Measurements from ENCODE around the gene UBE2F. TPM values are rescaled to one million over a fixed set of nuclear protein-coding genes. Genes with fewer than 3 reads are reported as not detected.

Gene UBE2F
- total and polyA plus RNA-seq, 9 of the 15 experiments (the other 6 are each of a cell fraction or from before 2014, with no cell fraction given) = 18.1 to 88.1 (median 53.0) TPM

- FAIRE-seq (no peak), ATAC-seq (no peak; the same call in 2 of the 3 replicates), DNase-seq (ENCODE audit: extremely low read depth in 1 of 4, low spot score in 3 of 4) (no peak)
- peaks cover 57% of the 10 kb centered on the region; the same call in 2 of the 3 replicates for H3K36me3 ChIP-seq (ENCODE audit: control insufficient read depth, insufficient read depth, low read length)
- H3K9me3 ChIP-seq (replicated peaks; ENCODE audit: control insufficient read depth, insufficient read depth, low read depth, low read length) = no peaks in the 10 kb centered on the region
- H4K20me1 ChIP-seq (replicated peaks; ENCODE audit: control insufficient read depth, insufficient read depth, low read length) = peaks cover 32% of the 10 kb centered on the region
- CTCF ChIA-PET (ENCODE audit: low intra/inter-chr PET ratio) = no interaction called here
- peaks cover 2% of the 10 kb centered on the region for H3K9me1 ChIP-seq (ENCODE audit: control insufficient read depth, insufficient read depth, low read length)
- peaks cover 22 to 27% of the 10 kb centered on the region in 2 experiments; a peak in 4 of 5 replicates for H3K4me1 ChIP-seq (replicated peaks in 1 of 2; ENCODE audit: control insufficient read depth in 2 of 2, insufficient read depth in 2 of 2, low read length in 2 of 2)
- H3K79me2 ChIP-seq (ENCODE audit: control insufficient read depth, insufficient read depth, low read length) = peaks cover 80% of the 10 kb centered on the region
- POLR2A ChIA-PET = no interaction called here
- no TSS peak for BruUV-seq (replicated peaks)
- H2AFZ ChIP-seq (ENCODE audit: low read depth, low read length) = no peak overlapping the region
- peak overlapping the region in 1 of 2 experiments; percentile 65; a peak in 1 of 4 replicates for H3K9ac ChIP-seq (ENCODE audit: insufficient read depth in 1 of 2, low read depth in 2 of 2, low read length in 2 of 2)
- H3K4me2 ChIP-seq (ENCODE audit: insufficient read depth, low read length) = no peak overlapping the region
- intact Hi-C loops (cut with micrococcal nuclease) = no loop called here
- no peaks in the 10 kb centered on the region for H3K27me3 ChIP-seq (ENCODE audit: control insufficient read depth in 2 of 2, insufficient read depth in 2 of 2, low read length in 2 of 2)
- no peak overlapping the region for H3K4me3 ChIP-seq
- in situ Hi-C loops (cut with MboI) = no loop called here
- H3K27ac ChIP-seq (ENCODE audit: extremely low read depth, low read depth, low read length) = no peak overlapping the region; the same call in 2 of the 3 replicates
- 100% methylated on average over 1 of the region's 2 CpGs for WGBS (ENCODE audit: insufficient coverage, low coverage, missing lambda C conversion rate)
- TF ChIP-seq MEIS2 (IDR thresholded peaks at IDR 0.05; ENCODE audit: partially characterized antibody) = no peak
- no peak for TF ChIP-seq POLR2A (conservative IDR thresholded peaks at IDR 0.05)
- no peak for TF ChIP-seq RBM34 (IDR thresholded peaks at IDR 0.05; ENCODE audit: borderline replicate concordance, insufficient read depth, low read length)
Observed at GRCh38 chr2:237977380-237977779, 10.6 kb downstream of the UBE2F start.

GRCh38 chr2:237978058-237978712 is 11.4 kb downstream of the UBE2F start:
- FAIRE-seq = peak; percentile 74
- no peaks in the 10 kb centered on the region for H3K9me3 ChIP-seq (replicated peaks; ENCODE audit: control insufficient read depth, insufficient read depth, low read depth, low read length)
- H3K79me2 ChIP-seq (ENCODE audit: control insufficient read depth, insufficient read depth, low read length) = peaks cover 80% of the 10 kb centered on the region
- peaks cover 32% of the 10 kb centered on the region for H4K20me1 ChIP-seq (replicated peaks; ENCODE audit: control insufficient read depth, insufficient read depth, low read length)
- H3K4me3 ChIP-seq = no peak overlapping the region
- no peaks in the 10 kb centered on the region for H3K27me3 ChIP-seq (ENCODE audit: control insufficient read depth in 2 of 2, insufficient read depth in 2 of 2, low read length in 2 of 2)
- H3K27ac ChIP-seq (ENCODE audit: extremely low read depth, low read depth, low read length) = no peak overlapping the region; the same call in 2 of the 3 replicates
- peaks cover 2% of the 10 kb centered on the region for H3K9me1 ChIP-seq (ENCODE audit: control insufficient read depth, insufficient read depth, low read length)
- H2AFZ ChIP-seq (ENCODE audit: low read depth, low read length) = no peak overlapping the region
- POLR2A ChIA-PET = interaction anchor here (0.7 to 2.7 kb wide), 5 partner anchors 8 to 83 kb away, joined by 3 to 9 read pairs (median 4); partner anchors contain the start of gene SCLY
- no TSS peak for BruUV-seq (replicated peaks)
- peaks cover 22 to 27% of the 10 kb centered on the region in 2 experiments; a peak in 4 of 5 replicates for H3K4me1 ChIP-seq (replicated peaks in 1 of 2; ENCODE audit: control insufficient read depth in 2 of 2, insufficient read depth in 2 of 2, low read length in 2 of 2)
- ATAC-seq = peak; percentile 89
- in situ Hi-C loops (cut with MboI) (no loop called here), intact Hi-C loops (cut with micrococcal nuclease) (no loop called here)
- H3K36me3 ChIP-seq (ENCODE audit: control insufficient read depth, insufficient read depth, low read length) = peaks cover 54% of the 10 kb centered on the region; the same call in 2 of the 3 replicates
- H3K4me2 ChIP-seq (ENCODE audit: insufficient read depth, low read length) = peak overlapping the region; percentile 35; the same call in 1 of the 2 replicates
- WGBS (ENCODE audit: insufficient coverage, low coverage, missing lambda C conversion rate) = 22% methylated on average over 7 of the region's 8 CpGs
- peak; percentile 72 to 82 (median 76) for DNase-seq (ENCODE audit: extremely low read depth in 1 of 4, low spot score in 3 of 4)
- H3K9ac ChIP-seq (ENCODE audit: insufficient read depth in 1 of 2, low read depth in 2 of 2, low read length in 2 of 2) = peak overlapping the region in 1 of 2 experiments; percentile 87; a peak in 2 of 4 replicates
- CTCF ChIA-PET (ENCODE audit: low intra/inter-chr PET ratio) = no interaction called here
- TF ChIP-seq LCOR (CRISPR knock-in tag; IDR thresholded peaks at IDR 0.05) = no peak
- TF ChIP-seq, protein P1, sequence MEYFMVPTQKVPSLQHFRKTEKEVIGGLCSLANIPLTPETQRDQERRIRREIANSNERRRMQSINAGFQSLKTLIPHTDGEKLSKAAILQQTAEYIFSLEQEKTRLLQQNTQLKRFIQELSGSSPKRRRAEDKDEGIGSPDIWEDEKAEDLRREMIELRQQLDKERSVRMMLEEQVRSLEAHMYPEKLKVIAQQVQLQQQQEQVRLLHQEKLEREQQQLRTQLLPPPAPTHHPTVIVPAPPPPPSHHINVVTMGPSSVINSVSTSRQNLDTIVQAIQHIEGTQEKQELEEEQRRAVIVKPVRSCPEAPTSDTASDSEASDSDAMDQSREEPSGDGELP (CRISPR knock-in tag; IDR thresholded peaks at IDR 0.05; ENCODE audit: borderline replicate concordance) = peak; percentile 48; the same call in 1 of the 2 replicates
- peak; percentile 61; the same call in 1 of the 2 replicates for TF ChIP-seq EP400 (IDR thresholded peaks at IDR 0.05)
- 0 out of 2 replicates have a peak, but pooled peaks have one; percentile 53 for TF ChIP-seq MXI1 (IDR thresholded peaks at IDR 0.05; ENCODE audit: low read depth, low read length)
- peak; percentile 94 for TF ChIP-seq NFIC (IDR thresholded peaks at IDR 0.05)
- TF ChIP-seq TCF3 (CRISPR knock-in tag; IDR thresholded peaks at IDR 0.05) = peak; percentile 3; the same call in 1 of the 2 replicates
- peak; percentile 34; the same call in 1 of the 2 replicates for TF ChIP-seq CBFA2T3 (IDR thresholded peaks at IDR 0.05)
- TF ChIP-seq ARID1B (IDR thresholded peaks at IDR 0.05) = peak; percentile 26
- TF ChIP-seq PHTF2 (CRISPR knock-in tag; IDR thresholded peaks at IDR 0.05) = no peak
- peak in 1 of 2 experiments; percentile 47; a peak in 1 of 4 replicates for TF ChIP-seq SIN3A (IDR thresholded peaks at IDR 0.05; ENCODE audit: borderline replicate concordance in 2 of 2, control insufficient read depth in 1 of 2, low read depth in 2 of 2, low read length in 2 of 2)
- TF ChIP-seq ETV5 (CRISPR knock-in tag; IDR thresholded peaks at IDR 0.05; ENCODE audit: low read depth) = no peak
- TF ChIP-seq SRF (CRISPR knock-in tag; IDR thresholded peaks at IDR 0.05) = 0 out of 4 replicates have a peak, but pooled peaks of 1 of the 2 experiments have one; percentile 25

All from K562 (cell line).